ENCODE measurements around the gene CRHR1.
"Not testable (repeated sequence)": the region's sequence is repeated elsewhere in the genome, so short reads cannot be mapped to it uniquely, and the experiment has no call there.

The CRHR1 gene

GRCh38 chr17:45846223-45846622 lies 62.1 kb downstream of the CRHR1 start:
- DNase-seq (ENCODE audit: low spot score): no peak

- DNase-seq (ENCODE audit: low spot score): no peak
These were observed 62.5 kb downstream of the CRHR1 start for GRCh38 chr17:45846646-45847045.

- DNase-seq (ENCODE audit: low spot score): no peak
These were observed 63.0 kb downstream of the CRHR1 start for GRCh38 chr17:45847101-45847500.

GRCh38 chr17:45847747-45848146 lies 63.6 kb downstream of the CRHR1 start:
- no peak for DNase-seq (ENCODE audit: low spot score)

GRCh38 chr17:45848405-45848804 lies 64.3 kb downstream of the CRHR1 start:
- DNase-seq (ENCODE audit: low spot score): no peak

GRCh38 chr17:45848868-45849535 lies 64.9 kb downstream of the CRHR1 start:
- no peak for DNase-seq (ENCODE audit: low spot score)

GRCh38 chr17:45849536-45849990 lies 65.4 kb downstream of the CRHR1 start:
- no peak for DNase-seq (ENCODE audit: low spot score)

GRCh38 chr17:45850011-45850410 lies 65.9 kb downstream of the CRHR1 start:
- DNase-seq (ENCODE audit: low spot score): no peak

- no peak for DNase-seq (ENCODE audit: low spot score)
These were observed 66.3 kb downstream of the CRHR1 start for GRCh38 chr17:45850468-45850867.

GRCh38 chr17:45851022-45851421 lies 66.9 kb downstream of the CRHR1 start:
- DNase-seq (ENCODE audit: low spot score): no peak

- DNase-seq (ENCODE audit: low spot score): no peak
These were observed 67.3 kb downstream of the CRHR1 start for GRCh38 chr17:45851464-45851863.

GRCh38 chr17:45851873-45852272 lies 67.8 kb downstream of the CRHR1 start:
- DNase-seq (ENCODE audit: low spot score): no peak

GRCh38 chr17:45852535-45853297 lies 68.6 kb downstream of the CRHR1 start:
- peak; percentile 67 for DNase-seq (ENCODE audit: low spot score)

- DNase-seq (ENCODE audit: low spot score): no peak
These were observed 70.1 kb downstream of the CRHR1 start for GRCh38 chr17:45854209-45854608.

- no peak for DNase-seq (ENCODE audit: low spot score)
These were observed 71.7 kb downstream of the CRHR1 start for GRCh38 chr17:45855691-45856336.

- no peak for DNase-seq (ENCODE audit: low spot score)
These were observed 74.0 kb downstream of the CRHR1 start for GRCh38 chr17:45857977-45858708.

GRCh38 chr17:45861165-45861564 lies 77.0 kb downstream of the CRHR1 start:
- DNase-seq (ENCODE audit: low spot score): no peak

GRCh38 chr17:45862127-45862526 lies 78.0 kb downstream of the CRHR1 start:
- not testable (repeated sequence) for DNase-seq (ENCODE audit: low spot score)

GRCh38 chr17:45863857-45864654 lies 79.9 kb downstream of the CRHR1 start:
- no peak for DNase-seq (ENCODE audit: low spot score)

- DNase-seq (ENCODE audit: low spot score): no peak
These were observed 83.1 kb downstream of the CRHR1 start for GRCh38 chr17:45867171-45867570.

GRCh38 chr17:45867702-45868101 lies 83.6 kb downstream of the CRHR1 start:
- no peak for DNase-seq (ENCODE audit: low spot score)

GRCh38 chr17:45868276-45868675 lies 84.2 kb downstream of the CRHR1 start:
- no peak for DNase-seq (ENCODE audit: low spot score)
